Superior temporal gyrus (tissue), 1 donor: Measurements from ENCODE around the gene C5AR2.
"Not testable (repeated sequence)": the region's sequence is repeated elsewhere in the genome, so short reads cannot be mapped to it uniquely, and the experiment has no call there.

ENCODE experiments used
- DNase-seq: peaks from one replicate; pipeline ENCODE4 v3.0.0-alpha.2; 2016; ENCODE audit errors: extremely low spot score

Gene C5AR2

GRCh38 chr19:47323872-47324271, 8.1 kb upstream of the C5AR2 start:
- no peak for DNase-seq

DNA sequence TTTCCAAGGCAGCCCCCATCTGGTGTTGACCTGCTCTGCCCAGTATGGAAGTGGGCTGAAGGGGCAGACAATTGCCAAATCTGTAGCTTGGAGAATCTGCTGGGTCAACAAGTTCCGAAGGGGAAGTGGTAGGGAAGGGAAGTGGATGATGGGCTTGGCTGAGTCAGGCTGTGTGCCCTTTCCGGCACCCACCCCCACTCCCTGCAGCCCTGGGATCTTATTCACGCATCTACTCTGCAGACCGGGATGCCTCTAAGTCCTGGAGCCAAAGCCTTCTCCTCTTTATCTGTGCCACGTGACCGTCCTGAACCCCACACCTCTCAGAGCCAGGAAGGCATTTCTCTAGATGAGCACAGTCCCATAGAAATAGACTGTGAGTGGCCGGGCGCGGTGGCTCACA, 7.5 kb upstream of the C5AR2 start:
- no peak for DNase-seq

DNA sequence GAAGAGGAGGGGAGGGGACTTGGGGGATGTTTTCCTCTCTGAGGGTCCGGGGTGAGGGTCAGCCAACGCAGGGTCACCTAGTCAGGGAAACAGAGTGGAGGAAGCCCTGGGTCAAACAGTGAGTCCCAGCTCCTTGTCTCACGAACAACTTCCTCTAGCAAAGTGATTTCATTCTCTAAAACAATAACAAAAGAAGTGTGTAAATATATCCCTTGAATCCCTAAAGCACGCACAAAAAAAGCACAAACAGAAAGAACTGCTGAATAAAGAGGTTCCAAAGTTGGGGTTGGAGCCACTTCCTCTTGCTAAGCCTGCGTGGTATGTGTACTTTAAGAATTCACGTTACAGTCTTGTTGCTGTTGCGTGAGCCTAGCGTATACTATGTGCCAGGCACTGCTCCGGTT, 1.5 kb upstream of the C5AR2 start:
- peak; percentile 34 for DNase-seq

GRCh38 chr19:47331490-47331889, 485 bp upstream of the C5AR2 start:
- no peak for DNase-seq

- DNase-seq, result not testable (repeated sequence)
Measured at GRCh38 chr19:47336765-47337718, 5.1 kb downstream of the C5AR2 start.

DNA sequence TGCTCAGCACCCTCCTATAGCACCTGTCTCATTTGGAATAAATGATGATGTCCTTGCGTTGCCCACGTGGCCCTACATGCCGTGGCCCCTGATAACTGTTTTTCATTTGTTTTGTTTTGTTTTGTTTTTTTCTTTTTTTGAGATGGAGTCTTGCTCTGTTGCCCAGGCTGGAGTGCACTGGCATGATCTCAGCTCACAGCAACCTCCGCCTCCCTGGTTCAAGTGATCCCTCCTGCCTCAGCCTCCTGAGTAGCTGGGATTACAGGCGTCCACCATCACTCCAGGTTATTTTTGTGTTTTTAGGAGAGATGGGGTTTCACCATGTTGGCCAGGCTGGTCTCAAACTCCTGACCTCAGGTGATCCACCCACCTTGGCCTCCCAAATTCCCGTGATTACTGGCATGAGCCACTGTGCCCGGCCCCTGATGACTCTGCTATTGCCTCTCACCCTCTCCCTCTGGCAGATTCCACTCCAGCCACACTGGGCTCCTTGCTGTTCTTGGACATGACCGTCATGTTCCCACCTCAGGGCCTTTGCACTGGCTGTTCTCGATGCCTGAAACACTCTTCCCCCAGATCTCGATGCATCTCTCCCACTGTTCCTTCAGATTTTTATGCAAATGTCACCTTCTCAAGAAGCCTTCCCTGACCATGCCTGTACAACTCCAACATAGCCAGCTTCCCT, 7.4 kb downstream of the C5AR2 start:
- DNase-seq, result no peak

DNA sequence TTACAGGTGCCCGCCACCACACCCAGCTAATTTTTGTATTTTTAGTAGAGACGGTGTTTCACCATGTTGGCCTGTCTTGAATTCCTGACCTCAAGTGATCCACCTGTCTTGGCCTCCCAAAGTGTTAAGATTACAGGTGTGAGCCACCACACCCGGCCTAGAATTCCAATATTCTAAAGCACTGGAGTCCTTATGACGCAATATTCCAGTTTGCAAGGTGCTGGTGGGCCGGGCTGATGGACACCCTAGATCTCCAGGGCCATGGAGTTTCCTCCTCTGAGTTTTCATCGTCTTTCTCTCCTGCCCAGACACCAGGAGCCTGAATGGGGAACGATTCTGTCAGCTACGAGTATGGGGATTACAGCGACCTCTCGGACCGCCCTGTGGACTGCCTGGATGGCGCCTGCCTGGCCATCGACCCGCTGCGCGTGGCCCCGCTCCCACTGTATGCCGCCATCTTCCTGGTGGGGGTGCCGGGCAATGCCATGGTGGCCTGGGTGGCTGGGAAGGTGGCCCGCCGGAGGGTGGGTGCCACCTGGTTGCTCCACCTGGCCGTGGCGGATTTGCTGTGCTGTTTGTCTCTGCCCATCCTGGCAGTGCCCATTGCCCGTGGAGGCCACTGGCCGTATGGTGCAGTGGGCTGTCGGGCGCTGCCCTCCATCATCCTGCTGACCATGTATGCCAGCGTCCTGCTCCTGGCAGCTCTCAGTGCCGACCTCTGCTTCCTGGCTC, 8.7 kb downstream of the C5AR2 start:
- no peak for DNase-seq

GRCh38 chr19:47341734-47342133, 9.8 kb downstream of the C5AR2 start:
- no peak for DNase-seq

GRCh38 chr19:47343194-47343802, 11.3 kb downstream of the C5AR2 start:
- DNase-seq, result no peak

- no peak for DNase-seq
Measured at GRCh38 chr19:47344425-47344824, 12.4 kb downstream of the C5AR2 start.

GRCh38 chr19:47346024-47346423, 14.0 kb downstream of the C5AR2 start:
- DNase-seq, result not testable (repeated sequence)

- peak; percentile 99 for DNase-seq
Measured at GRCh38 chr19:47348819-47349795, 17.1 kb downstream of the C5AR2 start, which contains the start of gene DHX34. Gene DHX34, plus strand, starts transcription at chr19:47349315. Its CDS starts 3,716 bp downstream, at chr19:47353031.

DNA sequence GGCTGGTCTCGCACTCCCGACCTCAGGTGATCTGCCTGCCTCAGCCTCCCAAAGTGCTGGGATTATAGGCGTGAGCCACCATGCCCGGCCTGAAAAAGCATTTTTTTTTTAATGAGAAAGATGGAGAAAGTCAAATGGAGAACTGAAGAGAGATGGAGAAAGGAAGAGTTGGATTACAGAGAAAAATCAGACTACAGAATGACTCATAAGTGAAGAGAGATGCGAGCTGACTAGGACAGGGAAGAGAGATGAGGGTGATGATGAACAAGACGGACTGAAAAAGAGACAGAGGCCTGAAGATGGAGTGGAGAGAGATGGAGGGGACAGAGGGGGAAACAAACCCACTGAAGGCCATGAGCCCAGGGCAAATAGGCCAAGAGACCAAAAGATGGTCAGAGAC, 18.7 kb downstream of the C5AR2 start:
- DNase-seq, result no peak

DNA sequence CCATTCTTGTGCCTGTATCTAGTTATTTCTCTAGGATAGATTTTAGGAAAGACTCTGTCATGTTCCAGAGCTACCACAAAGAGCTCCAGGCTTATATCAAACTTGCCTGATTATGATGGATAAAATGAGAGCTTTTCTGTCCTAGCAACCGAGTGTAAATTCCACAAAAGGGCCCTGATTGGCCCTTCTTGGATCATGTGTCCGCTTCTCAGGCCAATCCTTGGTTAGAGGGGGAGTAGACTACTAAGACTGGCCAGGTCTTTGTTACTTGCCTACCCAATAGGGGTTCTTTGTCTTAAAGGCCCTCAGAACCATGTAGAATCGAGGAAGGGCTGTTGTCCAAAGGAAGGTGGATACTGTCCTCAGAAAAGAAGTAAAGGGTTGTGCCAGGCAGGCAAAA, 19.6 kb downstream of the C5AR2 start:
- DNase-seq, result peak; percentile 77

DNA sequence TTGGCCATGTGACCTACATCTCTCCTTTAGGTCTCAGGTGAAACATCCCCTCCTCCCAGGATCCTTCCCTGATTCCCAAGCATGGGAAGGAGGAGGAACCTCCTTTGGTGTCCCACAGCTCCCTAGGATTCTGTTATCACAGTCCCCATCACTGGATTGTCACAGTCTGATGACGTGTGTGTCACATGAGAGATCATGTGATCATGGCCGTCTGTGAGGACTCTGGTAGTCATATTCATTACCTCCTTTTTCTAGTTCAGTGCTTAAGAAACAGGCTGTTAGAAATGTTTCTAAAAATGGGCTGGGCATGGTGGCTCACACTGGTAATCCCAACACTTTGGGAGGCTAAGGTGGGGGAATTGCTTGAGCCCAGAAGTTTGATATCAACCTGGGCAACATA, 20.1 kb downstream of the C5AR2 start:
- no peak for DNase-seq

DNA sequence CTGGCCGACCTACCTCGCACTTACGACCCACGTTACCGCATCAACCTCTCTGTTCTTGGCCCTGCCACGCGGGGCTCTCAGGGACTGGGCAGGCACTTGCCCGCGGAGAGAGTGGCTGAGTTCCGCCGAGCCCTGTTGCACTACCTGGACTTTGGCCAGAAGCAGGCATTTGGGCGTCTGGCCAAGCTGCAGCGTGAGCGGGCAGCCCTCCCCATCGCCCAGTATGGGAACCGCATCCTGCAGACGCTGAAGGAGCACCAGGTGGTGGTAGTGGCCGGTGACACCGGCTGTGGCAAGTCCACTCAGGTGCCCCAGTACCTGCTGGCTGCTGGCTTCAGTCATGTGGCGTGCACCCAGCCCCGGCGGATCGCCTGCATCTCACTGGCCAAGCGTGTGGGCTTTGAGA, 21.3 kb downstream of the C5AR2 start:
- no peak for DNase-seq

- no peak for DNase-seq
Measured at GRCh38 chr19:47356900-47357299, 24.9 kb downstream of the C5AR2 start.

- DNase-seq, result no peak
Measured at GRCh38 chr19:47357788-47358680, 26.1 kb downstream of the C5AR2 start.

- no peak for DNase-seq
Measured at GRCh38 chr19:47358936-47359335, 27.0 kb downstream of the C5AR2 start.

- DNase-seq, result no peak
Measured at GRCh38 chr19:47362321-47362720, 30.3 kb downstream of the C5AR2 start.
